ENCODE data around the gene ELFN1. TPM values are rescaled to one million over a fixed set of nuclear protein-coding genes. Genes with fewer than 3 reads are reported as not detected.

ELFN1 gene
- total RNA-seq, 6 donors from 2014 or later = 0.11 to 3.0 (median 0.30) TPM; not detected in 1

DNA sequence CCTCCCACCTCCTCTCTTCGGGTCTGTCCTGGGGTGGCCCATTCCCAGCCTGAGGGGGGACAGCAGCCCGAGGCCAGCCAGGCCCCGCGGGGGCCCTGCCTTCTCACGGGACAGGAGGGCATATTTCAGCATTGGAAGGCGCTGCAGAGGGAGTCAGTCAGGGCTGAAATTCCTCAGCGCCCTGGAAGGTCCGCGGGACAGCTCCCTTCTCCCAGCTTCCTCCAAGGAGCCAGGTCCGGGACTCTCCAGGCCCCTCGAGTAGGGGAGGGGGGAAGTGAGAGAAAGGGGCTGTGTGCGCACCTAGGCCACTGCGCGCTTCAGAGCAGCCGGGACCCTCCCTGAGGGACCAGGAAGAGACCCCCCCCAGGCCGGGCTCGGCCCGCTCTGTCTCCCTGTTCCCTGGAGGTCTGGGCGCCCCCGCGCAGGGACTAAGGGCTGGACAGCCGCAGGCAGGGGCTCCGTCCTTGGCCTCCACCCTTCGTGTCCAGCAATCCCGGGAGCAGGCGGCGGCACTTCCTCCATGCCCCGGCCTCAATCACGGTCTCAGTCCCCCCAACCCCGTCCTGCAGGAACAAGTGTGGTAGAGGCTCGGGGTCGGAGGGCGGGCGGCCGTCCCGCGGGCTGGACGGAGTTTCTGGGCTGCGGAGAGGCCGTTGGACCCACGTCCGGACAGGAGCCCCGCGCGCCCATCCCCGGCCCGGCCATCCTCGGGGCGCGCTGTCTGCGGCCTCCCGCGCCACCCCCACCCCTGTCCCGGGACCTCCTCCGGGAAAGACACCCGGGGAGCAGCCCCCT, 6.0 kb upstream of the ELFN1 start:
- Histone ChIP-seq H3K9me3 (no peaks in the 10 kb centered on the region), H3K36me3 (no peaks in the 10 kb centered on the region), H3K27ac (peak overlapping the region in 1 of 4 donors; percentile 12), H3K27me3 (peaks cover 0 to 55% (median 33%) of the 10 kb centered on the region in 4 donors), H3K4me1 (peaks cover 32 to 52% (median 40%) of the 10 kb centered on the region in 4 donors), H3K4me3 (peak overlapping the region in 3 of 4 donors; percentile 48 to 62 (median 50))
- DNase-seq = peak in 1 of 2 donors; percentile 82
- 3 to 7% methylated on average over 5 to 16 of the region's 56 CpGs for WGBS, 2 donors
- ATAC-seq (ENCODE audit: low FRiP score in 2 of 2) = no peak
- TF ChIP-seq POLR2AphosphoS5 (IDR thresholded peaks at IDR 0.05) (no peak), POLR2A (IDR thresholded peaks at IDR 0.05) (no peak), EP300 (IDR thresholded peaks at IDR 0.05) (no peak)
- TF ChIP-seq, protein P1, sequence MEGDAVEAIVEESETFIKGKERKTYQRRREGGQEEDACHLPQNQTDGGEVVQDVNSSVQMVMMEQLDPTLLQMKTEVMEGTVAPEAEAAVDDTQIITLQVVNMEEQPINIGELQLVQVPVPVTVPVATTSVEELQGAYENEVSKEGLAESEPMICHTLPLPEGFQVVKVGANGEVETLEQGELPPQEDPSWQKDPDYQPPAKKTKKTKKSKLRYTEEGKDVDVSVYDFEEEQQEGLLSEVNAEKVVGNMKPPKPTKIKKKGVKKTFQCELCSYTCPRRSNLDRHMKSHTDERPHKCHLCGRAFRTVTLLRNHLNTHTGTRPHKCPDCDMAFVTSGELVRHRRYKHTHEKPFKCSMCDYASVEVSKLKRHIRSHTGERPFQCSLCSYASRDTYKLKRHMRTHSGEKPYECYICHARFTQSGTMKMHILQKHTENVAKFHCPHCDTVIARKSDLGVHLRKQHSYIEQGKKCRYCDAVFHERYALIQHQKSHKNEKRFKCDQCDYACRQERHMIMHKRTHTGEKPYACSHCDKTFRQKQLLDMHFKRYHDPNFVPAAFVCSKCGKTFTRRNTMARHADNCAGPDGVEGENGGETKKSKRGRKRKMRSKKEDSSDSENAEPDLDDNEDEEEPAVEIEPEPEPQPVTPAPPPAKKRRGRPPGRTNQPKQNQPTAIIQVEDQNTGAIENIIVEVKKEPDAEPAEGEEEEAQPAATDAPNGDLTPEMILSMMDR (IDR thresholded peaks at IDR 0.05) = no peak

DNA sequence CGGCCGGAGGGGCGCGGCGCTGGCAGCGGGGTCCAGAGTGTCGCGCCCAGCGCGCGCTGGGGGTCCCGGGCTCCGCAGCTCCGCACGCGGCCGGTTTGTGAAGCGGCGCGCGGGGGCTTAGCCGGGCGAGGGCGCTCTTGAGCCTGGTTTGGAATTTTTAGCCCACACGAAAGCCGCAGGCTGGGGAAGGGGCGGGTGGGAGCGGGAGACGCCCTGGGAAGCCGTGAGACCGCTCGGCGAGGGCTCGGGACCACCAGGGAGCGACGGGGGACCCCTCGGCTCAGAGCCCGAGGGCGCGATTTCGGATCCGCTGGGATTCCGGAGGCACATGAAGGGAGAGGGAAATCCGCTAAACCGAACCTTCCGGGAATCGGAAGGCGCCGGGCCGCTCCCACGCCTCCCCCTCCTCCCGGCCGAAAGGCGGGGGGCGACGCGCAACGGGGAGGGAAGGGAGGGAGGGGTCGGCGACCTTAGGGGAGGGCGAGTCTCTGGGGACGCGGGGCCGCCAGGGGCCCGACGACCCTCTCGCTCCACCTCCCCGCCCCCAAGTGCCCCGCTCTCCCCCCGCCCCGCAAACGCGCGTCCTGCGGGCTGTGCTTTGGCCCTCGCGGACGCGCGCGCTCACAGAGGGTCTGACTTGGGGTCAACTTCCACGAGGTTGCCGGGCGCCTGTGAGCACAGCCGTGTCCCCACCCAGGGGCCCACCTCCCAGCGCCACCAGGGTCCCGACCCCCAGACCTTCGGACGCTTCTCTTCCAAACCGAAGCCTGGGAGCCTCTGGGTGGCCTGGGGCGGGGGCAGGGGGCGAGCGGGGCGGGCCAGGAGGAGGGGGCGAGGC, 5.1 kb upstream of the ELFN1 start:
- no peaks in the 10 kb centered on the region for H3K36me3 ChIP-seq
- 0% methylated on average over 13 to 16 of the region's 95 CpGs for WGBS, 2 donors
- ATAC-seq (ENCODE audit: low FRiP score in 2 of 2) = peak in 1 of 2 donors; percentile 52
- H3K27me3 ChIP-seq = peaks cover 0 to 64% (median 40%) of the 10 kb centered on the region in 4 donors
- peaks cover 38 to 61% (median 49%) of the 10 kb centered on the region in 4 donors for H3K4me1 ChIP-seq
- TF ChIP-seq POLR2A (IDR thresholded peaks at IDR 0.05) (no peak), EP300 (IDR thresholded peaks at IDR 0.05) (no peak), POLR2AphosphoS5 (IDR thresholded peaks at IDR 0.05) (no peak)
- TF ChIP-seq, protein P1 (IDR thresholded peaks at IDR 0.05) = peak; percentile 33 to 71 (median 59)
- H3K27ac ChIP-seq = peak overlapping the region in 2 of 4 donors; percentile 12 to 14
- peak overlapping the region; percentile 48 to 62 (median 50) for H3K4me3 ChIP-seq
- peak in 1 of 2 donors; percentile 93 for DNase-seq
- H3K9me3 ChIP-seq = no peaks in the 10 kb centered on the region

DNA sequence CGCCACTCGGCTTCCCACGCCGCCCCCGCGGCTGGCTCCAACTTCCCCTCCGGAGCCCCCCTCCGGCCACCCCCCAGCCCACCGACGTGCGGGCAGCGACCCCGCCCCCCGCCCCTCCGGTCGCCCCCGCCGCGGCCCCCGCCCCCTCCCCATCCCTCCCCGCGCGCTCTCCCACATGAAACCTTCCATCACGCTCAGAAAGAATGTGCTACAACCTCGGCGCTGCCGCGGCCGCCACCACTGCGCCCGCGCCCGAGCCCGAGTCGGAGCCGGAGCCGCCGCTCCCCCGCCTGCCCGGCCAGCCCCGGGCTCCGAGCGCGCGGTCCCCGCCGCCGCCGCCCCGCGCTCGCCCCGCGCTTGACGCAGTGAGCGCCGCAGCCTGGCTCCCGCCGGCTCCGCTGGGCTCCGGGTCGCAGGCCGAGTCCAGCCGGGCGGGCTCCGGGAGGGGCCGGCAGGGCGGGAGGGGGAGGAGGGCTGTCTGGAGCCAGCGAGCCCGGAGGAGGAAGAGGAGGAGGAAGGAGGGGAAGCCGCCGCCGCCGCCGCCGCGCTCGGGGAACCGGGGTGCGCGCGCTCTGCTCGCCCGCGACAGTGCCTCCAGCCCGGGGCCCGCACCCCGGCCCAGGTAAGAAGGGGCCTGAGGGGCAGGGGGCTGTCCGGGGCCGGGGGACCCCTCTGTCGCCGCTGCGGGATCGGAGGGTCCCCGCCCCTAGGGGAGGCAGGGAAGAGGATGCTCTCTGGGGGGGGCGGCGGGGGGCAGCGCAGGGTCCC, 4.3 kb upstream of the ELFN1 start:
- H3K4me1 ChIP-seq = peaks cover 44 to 69% (median 57%) of the 10 kb centered on the region in 4 donors

DNA sequence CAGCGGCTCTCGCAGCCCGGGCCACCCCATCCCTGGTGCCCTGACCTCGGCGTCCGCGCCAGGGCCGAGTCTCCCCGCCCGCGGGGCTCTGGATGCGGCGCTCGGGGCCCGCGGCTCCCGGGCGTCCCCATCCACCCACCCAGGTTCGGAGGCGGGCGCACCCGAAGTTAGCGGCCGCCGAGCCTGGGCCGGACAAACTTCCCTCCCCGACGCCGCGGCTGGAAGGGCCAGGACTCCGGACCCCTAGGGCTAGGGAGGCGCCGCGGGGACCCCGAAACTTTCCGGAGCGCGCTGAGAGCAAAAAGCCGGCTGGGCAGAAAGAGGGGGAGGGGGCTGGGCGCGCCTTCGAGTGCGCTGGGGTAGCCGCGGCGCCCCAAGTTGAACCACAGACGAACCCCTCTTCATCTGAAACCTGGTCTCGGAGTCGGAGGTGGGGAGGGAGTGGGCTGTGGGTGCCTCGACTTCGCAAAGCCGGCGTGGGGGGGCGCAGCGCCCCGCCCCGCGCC, 3.7 kb upstream of the ELFN1 start:
- Histone ChIP-seq H3K4me1 (peaks cover 44 to 73% (median 57%) of the 10 kb centered on the region in 4 donors), H3K27ac (no peak overlapping the region)
- WGBS, 2 donors = 1 to 3% methylated on average over 26 to 27 of the region's 58 CpGs

More for the DNA sequence above, 4.3 kb upstream of the ELFN1 start:
- H3K4me3 ChIP-seq = peak overlapping the region; percentile 48 to 62 (median 50)
- H3K27me3 ChIP-seq = peaks cover 0 to 72% (median 47%) of the 10 kb centered on the region in 4 donors
- peak in 1 of 2 donors; percentile 87 for DNase-seq
- TF ChIP-seq, protein P1 (IDR thresholded peaks at IDR 0.05) = no peak
- TF ChIP-seq EP300 (IDR thresholded peaks at IDR 0.05) = no peak
- TF ChIP-seq POLR2AphosphoS5 (IDR thresholded peaks at IDR 0.05) = no peak
- no peak for TF ChIP-seq POLR2A (IDR thresholded peaks at IDR 0.05)
- WGBS, 2 donors = 0% methylated on average over 2 to 17 of the region's 98 CpGs
- H3K36me3 ChIP-seq = no peaks in the 10 kb centered on the region
- H3K27ac ChIP-seq = no peak overlapping the region
- no peaks in the 10 kb centered on the region for H3K9me3 ChIP-seq
- peak in 1 of 2 donors; percentile 42 for ATAC-seq (ENCODE audit: low FRiP score in 2 of 2)

More for the DNA sequence above, 3.7 kb upstream of the ELFN1 start:
- DNase-seq (peak in 1 of 2 donors; percentile 80), ATAC-seq (ENCODE audit: low FRiP score in 2 of 2) (no peak)
- H3K4me3 ChIP-seq = peak overlapping the region; percentile 48 to 62 (median 50)
- peaks cover 0 to 79% (median 50%) of the 10 kb centered on the region in 4 donors for H3K27me3 ChIP-seq
- TF ChIP-seq POLR2A (IDR thresholded peaks at IDR 0.05) = no peak
- TF ChIP-seq EP300 (IDR thresholded peaks at IDR 0.05) = no peak
- TF ChIP-seq, protein P1 (IDR thresholded peaks at IDR 0.05) = no peak
- no peak for TF ChIP-seq POLR2AphosphoS5 (IDR thresholded peaks at IDR 0.05)
- H3K9me3 ChIP-seq = no peaks in the 10 kb centered on the region
- no peaks in the 10 kb centered on the region for H3K36me3 ChIP-seq
